ENCODE data around the gene CDR2. TPM values are rescaled to one million over a fixed set of nuclear protein-coding genes. Genes with fewer than 3 reads are reported as not detected.

The CDR2 gene
- total and polyA plus RNA-seq, 2 donors, result 24.0 to 27.3 TPM

DNA sequence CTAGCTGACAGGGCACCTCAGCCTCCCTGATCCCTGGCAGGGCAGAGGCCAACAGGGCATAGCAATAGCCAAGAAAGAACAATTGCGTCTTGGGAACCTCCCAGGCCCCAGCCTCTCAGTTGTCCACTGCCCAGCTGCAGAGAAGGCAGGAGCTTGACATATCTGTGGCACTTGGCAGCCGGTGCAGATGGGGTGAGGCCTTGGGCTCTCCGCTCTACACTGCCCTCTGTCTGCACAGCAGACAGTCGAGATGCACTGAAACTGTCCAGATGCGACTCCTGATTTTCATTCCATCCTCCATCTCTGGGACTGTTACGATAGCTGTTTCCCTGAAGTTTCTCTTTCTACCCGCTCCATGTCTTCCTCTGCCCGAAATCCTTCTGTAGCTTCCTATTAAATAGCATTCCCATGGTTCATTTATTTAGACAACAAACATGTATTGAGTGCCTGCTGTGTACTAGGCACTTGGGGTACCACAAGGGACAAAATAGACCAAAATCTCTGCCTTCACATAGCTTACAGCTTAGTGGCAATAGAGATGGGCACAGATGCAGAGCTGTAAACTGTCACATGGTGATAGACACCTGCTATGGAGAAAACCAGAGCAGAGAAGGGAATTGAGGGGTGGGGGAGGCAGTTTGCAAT is 73.9 kb downstream of the CDR2 start:
- Histone ChIP-seq H3K4me3 (ENCODE audit: low read length in 2 of 2) (no peak overlapping the region), H3K4me1 (ENCODE audit: control insufficient read depth in 2 of 2, insufficient read depth in 2 of 2, low read length in 2 of 2) (peaks cover 7 to 14% of the 10 kb centered on the region in 2 donors), H3K9me3 (ENCODE audit: control insufficient read depth in 2 of 2, insufficient read depth in 1 of 2, low read length in 1 of 2) (no peaks in the 10 kb centered on the region), H3K27me3 (ENCODE audit: control insufficient read depth in 2 of 2, insufficient read depth in 1 of 2, low read length in 1 of 2) (no peaks in the 10 kb centered on the region), H3K36me3 (ENCODE audit: control insufficient read depth in 2 of 2, insufficient read depth in 2 of 2, low read length in 1 of 2) (peaks cover 19 to 27% of the 10 kb centered on the region in 2 donors), H3K27ac (ENCODE audit: low read depth in 1 of 2, low read length in 1 of 2) (no peak overlapping the region)
- WGBS, result 72% methylated on average over 8 of the region's 8 CpGs
- peak in 3 of 9 donors; percentile 37 to 54 (median 43) for DNase-seq (ENCODE audit: low read depth in 6 of 9, low spot score in 9 of 9)

DNA sequence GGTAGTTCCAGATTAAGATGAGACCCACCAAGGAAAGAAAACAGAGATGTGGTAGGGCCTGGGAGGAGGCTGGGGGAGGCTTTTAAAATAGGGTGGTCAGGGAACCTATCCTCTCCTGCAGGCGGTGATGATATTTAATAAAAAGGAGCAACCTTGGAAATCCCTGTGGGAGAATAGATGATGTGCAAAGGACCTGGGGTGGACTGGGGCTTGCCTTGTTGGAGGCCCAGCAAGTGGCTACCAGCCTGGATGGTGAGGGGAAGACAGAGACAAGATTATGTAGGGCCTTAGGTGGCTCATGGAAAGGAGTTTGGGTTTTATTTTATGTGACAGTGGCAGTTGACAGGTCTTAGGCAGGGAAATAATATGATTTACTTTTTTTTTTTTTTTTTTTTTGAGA is 75.4 kb downstream of the CDR2 start:
- no peak overlapping the region for H3K27ac ChIP-seq (ENCODE audit: low read depth in 1 of 2, low read length in 1 of 2)
- peaks cover 7 to 14% of the 10 kb centered on the region in 2 donors for H3K4me1 ChIP-seq (ENCODE audit: control insufficient read depth in 2 of 2, insufficient read depth in 2 of 2, low read length in 2 of 2)
- H3K9me3 ChIP-seq (ENCODE audit: control insufficient read depth in 2 of 2, insufficient read depth in 1 of 2, low read length in 1 of 2), result no peaks in the 10 kb centered on the region
- no peak for DNase-seq (ENCODE audit: low read depth in 6 of 9, low spot score in 9 of 9)
- 100% methylated on average over 1 of the region's 1 CpG for WGBS
- H3K36me3 ChIP-seq (ENCODE audit: control insufficient read depth in 2 of 2, insufficient read depth in 2 of 2, low read length in 1 of 2), result peaks cover 8 to 16% of the 10 kb centered on the region in 2 donors
- no peak overlapping the region for H3K4me3 ChIP-seq (ENCODE audit: low read length in 2 of 2)
- no peaks in the 10 kb centered on the region for H3K27me3 ChIP-seq (ENCODE audit: control insufficient read depth in 2 of 2, insufficient read depth in 1 of 2, low read length in 1 of 2)

DNA sequence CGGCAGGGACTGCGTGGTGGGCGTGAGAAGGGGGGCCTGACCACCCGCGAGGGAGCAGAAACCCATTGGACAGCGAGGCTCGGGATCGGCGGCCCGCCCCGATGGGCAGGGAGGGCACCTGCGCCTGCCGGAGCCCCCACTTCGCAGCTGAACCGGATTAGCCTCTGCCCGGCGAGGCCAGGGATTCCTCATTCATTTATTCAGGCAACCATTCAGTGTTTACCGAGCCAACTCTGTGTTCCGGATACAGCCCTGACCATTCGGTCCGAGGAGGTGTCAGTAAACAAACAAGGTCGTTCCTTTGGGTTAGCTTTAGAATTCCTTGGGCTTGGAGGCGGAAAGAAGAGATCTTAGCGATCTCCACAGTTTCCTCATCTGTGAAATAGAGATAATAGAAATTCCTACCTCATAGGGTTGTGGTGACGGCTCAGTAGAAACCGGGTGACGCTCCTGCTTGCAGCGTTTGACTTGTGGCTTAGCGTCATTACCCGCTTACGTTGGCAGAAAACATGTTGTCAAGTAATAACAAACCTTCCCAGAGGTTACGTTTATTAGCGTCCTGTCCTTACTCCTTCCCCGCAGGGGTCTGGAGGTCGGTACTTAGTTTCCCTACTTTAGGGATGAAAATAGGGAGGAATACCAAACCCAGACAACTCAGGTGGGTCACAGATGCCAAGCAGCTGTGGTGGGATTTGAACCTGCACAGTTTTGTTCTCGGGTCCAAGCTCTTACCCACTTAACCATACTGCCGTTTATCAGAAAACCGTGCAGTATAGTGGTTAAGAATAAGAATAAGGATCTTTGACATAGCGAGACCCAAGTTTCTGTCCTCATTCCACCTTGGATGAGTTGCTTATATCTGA is 76.3 kb downstream of the CDR2 start:
- under 1% methylated on average over 39 of the region's 39 CpGs for WGBS

DNA sequence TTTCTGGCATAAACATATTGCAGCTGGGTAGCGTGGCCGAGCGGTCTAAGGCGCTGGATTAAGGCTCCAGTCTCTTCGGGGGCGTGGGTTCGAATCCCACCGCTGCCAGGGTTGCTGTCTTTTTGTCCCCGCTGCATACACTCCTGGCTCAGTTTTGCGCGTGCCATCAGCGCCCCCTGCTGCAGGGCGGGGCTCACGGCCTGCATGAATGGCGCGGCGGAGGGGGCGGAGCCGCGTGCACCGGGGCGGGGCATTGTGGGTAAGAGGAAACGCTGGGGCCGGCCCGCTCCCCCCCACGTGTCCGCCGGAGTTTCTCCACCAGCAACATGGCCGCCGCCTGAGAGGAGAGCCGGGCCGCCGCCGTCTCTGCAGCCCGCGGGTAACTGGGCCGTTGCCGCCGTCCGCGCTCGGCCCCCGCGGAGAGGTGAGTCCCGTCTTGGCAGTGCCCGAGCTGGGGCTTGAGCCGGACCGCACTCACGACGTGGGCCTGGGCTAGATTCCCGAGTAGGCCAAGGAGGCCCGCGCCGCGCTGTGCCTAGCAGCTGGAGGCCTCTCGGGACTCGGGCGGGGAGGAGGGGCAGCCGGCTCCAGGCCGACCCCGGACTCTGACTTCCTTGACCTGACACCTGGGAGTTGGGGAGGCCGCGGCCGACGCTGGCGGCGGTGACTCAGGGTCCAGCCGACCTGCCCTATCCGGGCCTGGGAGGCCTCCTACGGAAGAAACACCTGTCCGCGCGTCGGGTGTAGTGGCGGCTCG is 77.1 kb downstream of the CDR2 start, which contains the start of gene POLR3E:
Gene POLR3E (plus strand): TSS at position 296 of the 757 bp plus-strand sequence. CDS start 5,560 bp downstream, outside the sequence.
- Histone ChIP-seq H3K27ac (ENCODE audit: low read depth in 1 of 2, low read length in 1 of 2) (peak within 1 kb of the TSS; percentile 90 to 96), H3K4me1 (ENCODE audit: control insufficient read depth in 2 of 2, insufficient read depth in 2 of 2, low read length in 2 of 2) (peaks cover 7 to 14% of the 10 kb centered on the region in 2 donors)
- under 1% methylated on average over 76 of the region's 76 CpGs for WGBS

More for the DNA sequence above, 76.3 kb downstream of the CDR2 start:
- Histone ChIP-seq H3K27me3 (ENCODE audit: control insufficient read depth in 2 of 2, insufficient read depth in 1 of 2, low read length in 1 of 2) (no peaks in the 10 kb centered on the region), H3K9me3 (ENCODE audit: control insufficient read depth in 2 of 2, insufficient read depth in 1 of 2, low read length in 1 of 2) (no peaks in the 10 kb centered on the region), H3K4me3 (ENCODE audit: low read length in 2 of 2) (peak overlapping the region; percentile 86 to 95), H3K27ac (ENCODE audit: low read depth in 1 of 2, low read length in 1 of 2) (peak overlapping the region; percentile 90 to 96), H3K4me1 (ENCODE audit: control insufficient read depth in 2 of 2, insufficient read depth in 2 of 2, low read length in 2 of 2) (peaks cover 7 to 14% of the 10 kb centered on the region in 2 donors), H3K36me3 (ENCODE audit: control insufficient read depth in 2 of 2, insufficient read depth in 2 of 2, low read length in 1 of 2) (peaks cover 8 to 10% of the 10 kb centered on the region in 2 donors)
- DNase-seq (ENCODE audit: low read depth in 6 of 9, low spot score in 9 of 9), result peak; percentile 73 to 96 (median 90)

DNA sequence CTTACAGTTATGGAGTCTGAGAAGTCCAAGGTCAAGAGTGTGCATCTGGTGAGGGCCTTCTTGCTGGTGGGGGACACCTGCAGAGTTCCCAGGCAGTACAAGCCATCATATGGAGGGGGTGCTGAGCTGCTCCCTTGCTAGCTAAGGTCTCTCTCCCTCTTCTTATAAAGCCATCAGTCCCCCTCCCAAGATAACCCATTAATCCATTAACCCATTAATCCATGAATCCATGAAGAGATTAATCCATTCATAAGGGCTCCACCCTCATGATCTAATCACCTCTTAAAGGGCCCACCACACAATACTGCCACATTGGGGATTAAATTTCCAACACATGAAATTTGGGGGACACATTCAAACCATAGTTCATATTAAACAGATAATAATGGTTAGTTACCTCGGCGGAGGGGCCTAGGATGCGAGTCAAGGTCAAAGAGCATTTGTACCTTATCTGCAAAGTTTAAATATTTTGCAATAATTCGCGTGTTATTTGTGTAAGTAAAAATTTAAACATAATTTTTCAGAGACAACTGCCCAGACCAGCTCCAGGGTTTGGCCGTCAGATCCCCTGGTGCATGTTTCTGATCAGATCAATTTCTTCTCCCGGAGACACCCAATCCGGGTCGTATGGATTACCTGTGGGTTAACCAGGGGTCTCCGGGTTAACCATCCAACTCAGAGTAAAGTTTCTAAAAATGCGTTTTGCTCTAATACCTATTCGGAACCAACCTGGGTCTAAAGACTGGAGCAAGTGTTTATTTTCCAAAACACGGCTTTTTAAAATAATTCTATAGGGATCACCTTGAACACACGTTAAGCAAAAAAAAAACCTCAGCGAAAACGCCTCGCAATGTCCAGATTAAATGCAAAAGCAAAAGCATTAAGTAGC is 78.0 kb downstream of the CDR2 start:
- H3K4me1 ChIP-seq (ENCODE audit: control insufficient read depth in 2 of 2, insufficient read depth in 2 of 2, low read length in 2 of 2), result peaks cover 7 to 14% of the 10 kb centered on the region in 2 donors
- H3K27ac ChIP-seq (ENCODE audit: low read depth in 1 of 2, low read length in 1 of 2), result peak overlapping the region in 1 of 2 donors; percentile 41
- no peaks in the 10 kb centered on the region for H3K27me3 ChIP-seq (ENCODE audit: control insufficient read depth in 2 of 2, insufficient read depth in 1 of 2, low read length in 1 of 2)
- H3K4me3 ChIP-seq (ENCODE audit: low read length in 2 of 2), result peak overlapping the region; percentile 69 to 86
- H3K36me3 ChIP-seq (ENCODE audit: control insufficient read depth in 2 of 2, insufficient read depth in 2 of 2, low read length in 1 of 2), result peaks cover 0 to 3% of the 10 kb centered on the region in 2 donors
- peak in 1 of 9 donors; percentile 22 for DNase-seq (ENCODE audit: low read depth in 6 of 9, low spot score in 9 of 9)
- WGBS, result 4% methylated on average over 17 of the region's 17 CpGs
- H3K9me3 ChIP-seq (ENCODE audit: control insufficient read depth in 2 of 2, insufficient read depth in 1 of 2, low read length in 1 of 2), result no peaks in the 10 kb centered on the region

More for the DNA sequence above, 77.1 kb downstream of the CDR2 start, which contains the start of gene POLR3E:
- peak within 1 kb of the TSS; percentile 86 to 95 for H3K4me3 ChIP-seq (ENCODE audit: low read length in 2 of 2)
- no peaks in the 10 kb centered on the region for H3K9me3 ChIP-seq (ENCODE audit: control insufficient read depth in 2 of 2, insufficient read depth in 1 of 2, low read length in 1 of 2)
- DNase-seq (ENCODE audit: low read depth in 6 of 9, low spot score in 9 of 9), result peak; percentile 96 to 100 (median 99)
- H3K36me3 ChIP-seq (ENCODE audit: control insufficient read depth in 2 of 2, insufficient read depth in 2 of 2, low read length in 1 of 2), result peaks cover 3% of the 10 kb centered on the region in 2 donors
- no peaks in the 10 kb centered on the region for H3K27me3 ChIP-seq (ENCODE audit: control insufficient read depth in 2 of 2, insufficient read depth in 1 of 2, low read length in 1 of 2)

Other genes starting within 250 kb of the CDR2 start
- gene SDR42E2, start 212.1 kb downstream of the CDR2 start, total RNA-seq, result 0.05 TPM
- 0.14 TPM for gene SDR42E2, start 212.1 kb downstream of the CDR2 start, polyA plus RNA-seq
- 5.8 TPM for gene EEF2K, start 168.3 kb downstream of the CDR2 start, total RNA-seq
- gene EEF2K, start 168.3 kb downstream of the CDR2 start, polyA plus RNA-seq, result 8.6 TPM
- gene POLR3E, start 77.2 kb downstream of the CDR2 start, total RNA-seq, result 27.2 TPM
- gene POLR3E, start 77.2 kb downstream of the CDR2 start, polyA plus RNA-seq, result 27.4 TPM
- 31.3 TPM for gene NPIPB5, start 136.3 kb upstream of the CDR2 start, total RNA-seq
- 142 TPM for gene NPIPB5, start 136.3 kb upstream of the CDR2 start, polyA plus RNA-seq